GM12873 (cell line): ENCODE results near the gene ZC3H12C.
A peak's percentile ranks its signal among the peaks of the same experiment; 100 is the strongest.

Source experiments
- CTCF ChIP-seq: IDR thresholded peaks from 2 replicates; pipeline ENCODE4 v1.5.1; 2012; ENCODE audit warnings: low read depth, mild to moderate bottlenecking, moderate library complexity, low read length, control low read depth; ENCODE audit not compliant: insufficient read depth; ENCODE audit errors: missing control alignments

ZC3H12C gene

DNA sequence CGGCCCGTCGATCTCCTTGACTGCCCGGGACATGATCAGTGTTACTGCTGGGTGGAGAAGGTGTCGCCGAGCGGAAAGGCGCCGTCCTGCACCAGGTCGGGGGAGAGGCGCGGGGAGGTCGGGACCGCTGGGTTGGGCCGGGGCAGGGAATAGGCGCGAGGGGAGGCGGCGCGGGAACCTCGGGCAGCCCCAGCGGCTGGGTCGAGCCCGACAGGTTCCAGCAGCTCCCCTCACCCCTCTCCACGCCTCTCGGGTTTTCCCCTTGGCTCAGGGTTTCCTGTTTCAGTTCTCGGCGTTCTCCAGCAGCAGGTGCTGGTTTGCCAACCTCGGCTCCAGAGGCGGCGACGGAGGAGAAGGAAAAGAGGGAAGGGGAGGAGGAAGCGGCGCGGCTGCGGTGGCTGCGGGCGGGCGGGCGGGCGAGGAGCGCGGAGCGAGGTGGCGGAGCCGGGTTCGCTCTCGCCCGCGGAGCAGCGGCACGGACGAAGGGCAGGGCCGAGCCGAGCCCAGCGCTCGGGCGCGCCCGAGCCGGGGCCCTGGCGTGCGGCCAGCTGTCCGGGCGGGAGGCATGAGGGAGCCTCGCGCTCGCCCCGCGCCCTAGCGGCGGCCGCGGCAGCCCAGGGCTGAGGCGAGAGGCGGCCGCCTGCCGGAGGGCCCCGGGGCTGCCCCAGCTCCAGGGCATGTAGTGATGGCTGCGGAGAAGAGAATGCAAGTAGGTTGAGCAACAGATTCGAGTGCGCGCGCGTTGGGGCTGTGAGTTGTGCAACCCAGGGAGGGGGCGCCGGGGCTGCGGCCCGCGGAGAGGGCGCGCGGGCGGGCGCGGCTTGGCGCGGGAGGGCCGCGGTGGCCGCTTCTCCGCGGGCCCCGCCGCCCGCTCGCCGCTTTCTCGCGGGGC, at the start of gene ZC3H12C:
ZC3H12C (plus strand) TSS at position 878 of the 892 bp plus-strand sequence. CDS start 20 bp downstream, outside the sequence.
- TF ChIP-seq CTCF = peak; percentile 56

DNA sequence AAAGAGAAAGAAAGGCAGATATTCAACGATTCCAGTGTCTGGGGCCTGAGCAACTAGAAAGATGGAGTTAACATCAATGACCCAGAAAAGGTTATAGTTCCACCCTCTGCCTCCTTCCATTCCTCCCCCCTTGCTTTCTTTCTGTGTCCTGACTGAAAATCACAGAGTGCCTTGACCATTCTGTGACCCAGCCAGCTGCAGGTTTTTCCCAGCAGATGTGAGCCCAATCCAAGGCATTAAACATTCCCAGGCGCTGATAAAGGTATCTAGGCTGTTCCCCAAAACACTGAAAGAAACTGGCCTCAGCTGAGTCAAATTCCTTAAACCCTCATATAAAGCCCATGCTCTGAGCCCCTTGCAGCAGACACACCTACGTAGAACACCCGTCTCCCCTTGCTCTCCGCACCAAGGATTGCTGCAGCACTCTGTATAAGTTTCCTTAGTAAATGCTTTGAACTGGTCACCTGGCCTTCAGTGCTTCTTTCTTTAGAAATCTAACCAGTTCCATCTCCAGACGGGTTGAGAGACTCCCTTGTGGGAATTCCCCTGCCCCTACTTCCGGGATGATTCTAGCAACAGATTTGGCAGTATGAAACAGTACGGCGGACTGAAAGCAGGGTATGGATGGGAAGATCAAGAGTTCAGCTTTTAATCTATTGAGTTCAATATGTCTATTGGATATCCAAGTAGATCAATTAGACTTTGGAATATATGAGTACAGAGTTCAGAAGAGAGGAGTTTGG, 48.8 kb upstream of the ZC3H12C start:
- TF ChIP-seq CTCF = no peak

DNA sequence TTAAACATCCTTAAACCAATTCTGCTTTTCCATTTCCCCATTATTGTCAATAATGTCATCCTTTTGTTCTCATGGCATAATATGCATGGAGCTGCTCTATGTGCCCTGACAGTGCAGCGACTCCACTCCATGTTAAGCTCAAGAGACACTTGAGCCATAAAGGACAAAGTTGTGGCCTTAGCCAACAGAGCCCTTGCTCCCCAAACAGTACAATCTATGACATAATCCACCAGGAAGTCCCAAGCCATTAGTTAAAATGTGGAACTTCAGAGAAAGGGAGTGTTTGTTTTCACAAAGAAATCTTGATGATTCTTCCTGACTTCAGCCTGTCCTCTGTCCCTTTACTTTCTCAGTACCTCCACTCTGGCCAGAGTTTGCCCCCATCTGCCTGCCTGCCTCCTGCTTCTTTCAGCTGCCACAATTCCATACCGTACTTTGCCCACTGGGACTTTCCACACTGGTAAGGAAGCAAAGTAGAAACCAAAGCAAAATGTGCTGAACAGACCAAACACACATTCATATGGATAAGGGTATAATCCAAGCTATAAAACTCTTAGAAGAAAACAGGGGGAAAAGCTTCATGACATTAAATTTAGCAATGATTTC, 46.3 kb upstream of the ZC3H12C start:
- no peak for TF ChIP-seq CTCF

DNA sequence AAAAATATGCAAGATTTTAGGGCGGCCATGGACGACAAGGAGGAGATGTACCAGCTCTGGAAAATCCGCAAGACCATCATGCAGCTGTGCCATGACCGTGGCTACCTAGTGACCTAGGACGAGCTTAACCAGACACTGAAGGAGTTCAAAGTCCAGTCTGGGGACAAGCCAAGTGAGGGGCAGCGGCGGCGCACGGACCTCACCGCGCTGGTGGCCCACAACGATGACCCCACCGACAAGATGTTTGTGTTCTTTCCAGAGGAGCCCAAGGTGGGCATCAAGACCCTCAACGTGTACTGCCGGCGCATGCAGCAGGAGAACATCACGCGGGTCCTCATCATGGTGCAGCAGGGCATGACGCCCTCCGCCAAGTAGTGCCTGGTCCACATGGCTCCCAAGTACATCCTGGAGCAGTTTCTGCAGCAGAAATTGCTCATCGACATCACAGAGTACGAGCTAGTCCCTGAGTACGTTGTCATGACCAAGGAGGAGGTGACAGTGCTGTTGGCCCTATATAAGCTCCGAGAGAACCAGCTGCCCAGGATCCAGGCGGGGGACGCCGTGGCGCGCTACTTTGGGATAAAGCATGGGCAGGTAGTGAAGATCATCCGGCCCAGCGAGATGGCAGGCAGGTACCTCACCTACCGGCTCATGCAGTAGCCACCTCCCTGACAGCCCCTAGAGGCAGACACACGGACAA, 43.5 kb upstream of the ZC3H12C start:
- TF ChIP-seq CTCF = no peak

DNA sequence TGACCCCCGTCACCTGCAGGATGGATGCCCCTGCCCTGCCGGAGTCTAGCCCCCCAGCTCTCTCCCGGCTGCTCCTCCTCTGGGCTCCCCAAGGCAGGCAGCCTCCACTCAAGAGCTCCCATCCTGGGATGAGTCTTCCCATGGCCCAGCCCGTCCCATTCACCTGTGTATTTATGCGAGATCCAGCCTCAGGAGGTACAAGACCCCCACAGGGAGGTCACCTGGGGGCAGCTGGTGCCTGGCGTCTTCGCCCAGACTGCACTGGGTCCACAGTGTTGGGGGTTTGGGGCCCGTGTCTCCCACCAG, 43.0 kb upstream of the ZC3H12C start:
- no peak for TF ChIP-seq CTCF

GRCh38 chr11:110053848-110054414, 39.3 kb upstream of the ZC3H12C start:
- TF ChIP-seq CTCF = no peak
